ENCODE measurements around the gene STK40.
A peak's percentile ranks its signal among the peaks of the same experiment; 100 is the strongest.

DNA sequence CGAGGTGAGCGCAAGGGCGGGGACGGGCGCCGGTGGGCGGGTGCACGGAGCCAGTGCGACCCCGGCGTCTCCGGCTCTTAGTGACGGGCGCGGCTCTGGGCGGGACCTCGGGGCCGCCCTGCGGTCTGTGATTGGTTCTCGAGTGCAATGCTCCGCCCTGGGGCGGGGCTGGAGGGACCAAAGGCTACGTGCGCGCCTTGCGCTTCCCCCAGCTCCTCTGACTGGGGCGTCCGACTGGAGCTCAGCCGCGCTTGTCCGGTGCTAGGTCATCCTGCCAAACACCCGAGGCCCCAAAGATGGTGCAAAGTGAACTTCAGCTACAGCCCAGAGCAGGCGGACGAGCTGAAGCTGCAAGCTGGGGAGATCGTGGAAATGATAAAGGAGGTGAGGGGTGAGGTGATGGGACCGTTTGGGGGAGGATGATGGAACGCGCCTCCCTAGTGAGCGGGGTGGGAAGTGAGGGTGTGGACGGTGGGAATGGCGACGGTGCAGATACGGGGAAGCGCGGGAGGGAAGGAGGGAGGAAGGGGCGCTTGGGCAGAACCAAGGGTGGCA is 78.7 kb downstream of the STK40 start:
- TF ChIP-seq EP300 (IDR thresholded peaks at IDR 0.05) (no peak), POLR2A (IDR thresholded peaks at IDR 0.05) (peak; percentile 47)
- TF ChIP-seq, protein P1, sequence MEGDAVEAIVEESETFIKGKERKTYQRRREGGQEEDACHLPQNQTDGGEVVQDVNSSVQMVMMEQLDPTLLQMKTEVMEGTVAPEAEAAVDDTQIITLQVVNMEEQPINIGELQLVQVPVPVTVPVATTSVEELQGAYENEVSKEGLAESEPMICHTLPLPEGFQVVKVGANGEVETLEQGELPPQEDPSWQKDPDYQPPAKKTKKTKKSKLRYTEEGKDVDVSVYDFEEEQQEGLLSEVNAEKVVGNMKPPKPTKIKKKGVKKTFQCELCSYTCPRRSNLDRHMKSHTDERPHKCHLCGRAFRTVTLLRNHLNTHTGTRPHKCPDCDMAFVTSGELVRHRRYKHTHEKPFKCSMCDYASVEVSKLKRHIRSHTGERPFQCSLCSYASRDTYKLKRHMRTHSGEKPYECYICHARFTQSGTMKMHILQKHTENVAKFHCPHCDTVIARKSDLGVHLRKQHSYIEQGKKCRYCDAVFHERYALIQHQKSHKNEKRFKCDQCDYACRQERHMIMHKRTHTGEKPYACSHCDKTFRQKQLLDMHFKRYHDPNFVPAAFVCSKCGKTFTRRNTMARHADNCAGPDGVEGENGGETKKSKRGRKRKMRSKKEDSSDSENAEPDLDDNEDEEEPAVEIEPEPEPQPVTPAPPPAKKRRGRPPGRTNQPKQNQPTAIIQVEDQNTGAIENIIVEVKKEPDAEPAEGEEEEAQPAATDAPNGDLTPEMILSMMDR (IDR thresholded peaks at IDR 0.05) = no peak
